Astrocyte of the spinal cord (primary cell): Measurements from ENCODE around the gene NAA60.
A peak's percentile ranks its signal among the peaks of the same experiment; 100 is the strongest.

ENCODE experiments used
- DNase-seq: peaks from one replicate; pipeline ENCODE4 v3.0.0; 2011; ENCODE audit warnings: low read depth, low spot score
- H3K4me3 ChIP-seq: 2 replicates; pipeline ENCODE4 v1.5.1; 2011; ENCODE audit warnings: low read depth, mild to moderate bottlenecking, low read length, moderate library complexity
- CTCF ChIP-seq: IDR thresholded peaks from 2 replicates; pipeline ENCODE4 v1.5.1; 2012; ENCODE audit warnings: low read depth, mild to moderate bottlenecking, low read length, inconsistent platforms
- in situ Hi-C: cut with HindIII; loops from 2 replicates; pipeline ENCODE4 v1.10.0; 2017; ENCODE audit warnings: low sequenced_read_pairs

NAA60 gene

DNA sequence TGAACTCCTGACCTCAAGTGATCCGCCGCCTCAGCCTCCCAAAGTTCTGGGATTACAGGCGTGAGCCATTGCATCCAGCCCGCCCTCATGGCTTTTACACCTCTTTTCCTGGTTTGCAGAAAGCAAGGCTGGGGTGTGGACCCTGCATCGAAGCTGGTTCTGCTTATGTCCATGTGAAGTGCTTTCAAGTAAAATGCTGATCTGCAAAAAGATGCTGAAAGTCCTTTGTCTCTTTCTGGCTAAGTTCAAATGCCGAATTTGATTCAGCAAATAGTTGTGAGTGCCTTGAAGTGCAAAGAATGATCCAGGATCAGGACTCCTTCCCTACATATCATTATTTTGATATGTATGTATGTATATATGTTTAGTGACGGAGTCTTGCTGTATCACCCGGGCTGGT, 17.1 kb downstream of the NAA60 start:
- DNase-seq = no peak
- no peak for TF ChIP-seq CTCF
- H3K4me3 ChIP-seq = no peak overlapping the region
- in situ Hi-C loops = no loop called here

DNA sequence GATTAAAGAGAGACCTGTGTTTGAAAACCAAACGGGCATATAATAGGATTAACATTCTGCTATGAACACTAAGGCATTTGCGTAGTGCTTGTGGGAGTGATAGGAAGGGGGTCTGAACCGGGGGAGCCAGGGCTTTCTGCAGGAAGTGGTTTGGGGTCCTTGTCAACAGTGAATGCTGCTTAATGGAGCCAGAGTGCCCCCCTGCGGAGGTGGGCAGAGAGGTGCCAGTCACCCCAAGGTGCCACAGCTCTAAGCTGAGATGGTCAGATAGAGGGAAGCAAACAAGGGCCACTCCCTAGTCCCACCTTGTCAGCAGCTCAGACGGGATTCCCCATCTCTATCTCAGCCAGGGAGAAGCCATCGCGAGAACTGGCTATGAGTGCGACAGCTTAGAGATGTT, 17.7 kb downstream of the NAA60 start:
- no peak overlapping the region for H3K4me3 ChIP-seq
- in situ Hi-C loops = no loop called here
- DNase-seq = no peak
- no peak for TF ChIP-seq CTCF

GRCh38 chr16:3465301-3465700, 21.8 kb downstream of the NAA60 start:
- H3K4me3 ChIP-seq = no peak overlapping the region
- no peak for DNase-seq
- in situ Hi-C loops = no loop called here
- TF ChIP-seq CTCF = no peak

DNA sequence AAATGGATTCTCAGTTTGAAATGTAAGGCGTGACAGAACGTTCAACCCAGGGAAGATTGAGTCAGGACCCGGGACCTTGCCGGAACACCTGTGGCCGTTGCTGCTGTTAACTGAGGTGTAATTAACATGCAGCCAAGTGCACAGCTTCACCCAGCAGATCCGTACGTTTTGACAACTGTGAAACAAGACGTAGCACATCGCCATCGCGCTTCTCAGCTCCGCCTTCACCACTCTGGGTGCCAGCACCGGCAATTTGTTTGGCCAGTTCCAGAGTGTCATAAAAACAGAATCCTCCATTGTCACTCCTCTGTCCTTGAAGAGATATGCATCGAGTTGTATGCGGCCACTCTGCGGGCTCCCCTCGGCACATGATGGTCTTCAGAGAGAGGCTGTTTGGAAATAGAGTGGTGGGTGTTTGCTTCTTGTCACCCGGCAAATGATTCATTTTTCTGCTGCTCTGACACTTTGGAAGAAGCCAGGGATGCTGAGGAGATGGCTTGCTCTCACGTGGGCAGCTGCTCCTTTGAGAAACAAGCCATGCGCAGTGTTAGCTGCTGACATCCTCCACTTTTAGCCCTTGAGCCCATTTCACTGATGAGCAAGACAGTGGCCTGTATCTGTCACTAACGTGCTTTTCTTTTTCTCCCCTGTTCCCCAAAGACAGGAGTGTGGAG, 22.6 kb downstream of the NAA60 start:
- in situ Hi-C loops = no loop called here
- TF ChIP-seq CTCF = no peak
- H3K4me3 ChIP-seq = no peak overlapping the region
- DNase-seq = no peak

GRCh38 chr16:3467182-3467581, 23.7 kb downstream of the NAA60 start:
- no peak for TF ChIP-seq CTCF
- no peak for DNase-seq
- in situ Hi-C loops = no loop called here
- H3K4me3 ChIP-seq = no peak overlapping the region

- H3K4me3 ChIP-seq = no peak overlapping the region
- peak; percentile 42 for DNase-seq
- no peak for TF ChIP-seq CTCF
- in situ Hi-C loops = no loop called here
Observed at GRCh38 chr16:3467921-3468320, 24.4 kb downstream of the NAA60 start.
